Astrocyte (in vitro differentiated cells and primary cell): ENCODE results near the gene MLPH.

Experiments
- EZH2 ChIP-seq: IDR thresholded peaks from 2 replicates; pipeline ENCODE4 v1.6.1; 2012; ENCODE audit warnings: mild to moderate bottlenecking, low read length, inconsistent platforms; ENCODE audit not compliant: insufficient read depth
- TF ChIP-seq, protein P1 (sequence below): IDR thresholded peaks from 2 replicates; pipeline ENCODE4 v1.5.1; 2011; ENCODE audit warnings: low read depth, mild to moderate bottlenecking, inconsistent platforms, low read length, moderate library complexity; ENCODE audit not compliant: insufficient read depth

DNA sequence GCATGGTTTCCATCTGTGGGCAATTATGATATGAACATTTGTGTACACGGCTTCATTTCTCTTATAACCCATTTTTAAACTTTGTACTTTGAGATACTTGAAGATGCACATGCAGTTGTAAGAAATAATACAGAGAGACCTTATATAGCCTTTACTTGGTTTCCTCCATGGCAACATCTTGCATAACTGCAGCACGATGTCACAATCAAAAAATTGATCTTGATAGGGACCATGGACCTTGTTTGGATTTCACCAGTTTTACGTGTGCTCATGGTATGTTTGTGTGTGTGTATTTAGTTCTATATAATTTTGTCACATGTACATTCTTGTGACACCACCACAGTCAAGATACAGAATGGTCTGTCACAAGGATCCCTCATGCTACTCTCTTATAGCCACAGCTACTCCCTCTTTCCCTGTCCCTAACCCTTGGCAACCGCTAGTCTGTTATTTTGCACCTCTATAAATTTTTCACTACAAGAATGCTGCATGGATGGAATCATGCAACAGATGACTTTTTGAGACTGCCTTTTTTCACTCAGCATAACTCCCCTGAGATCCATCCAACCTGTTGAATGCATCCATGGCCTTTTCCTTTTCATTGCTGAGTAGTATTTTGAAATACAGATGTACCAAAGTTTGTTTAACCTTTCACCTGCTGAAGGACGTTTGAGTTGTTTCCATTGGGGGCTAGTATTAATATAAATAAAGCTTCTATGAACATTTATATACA is 19.4 kb upstream of the MLPH start:
- no peak for TF ChIP-seq EZH2
- TF ChIP-seq, protein P1, sequence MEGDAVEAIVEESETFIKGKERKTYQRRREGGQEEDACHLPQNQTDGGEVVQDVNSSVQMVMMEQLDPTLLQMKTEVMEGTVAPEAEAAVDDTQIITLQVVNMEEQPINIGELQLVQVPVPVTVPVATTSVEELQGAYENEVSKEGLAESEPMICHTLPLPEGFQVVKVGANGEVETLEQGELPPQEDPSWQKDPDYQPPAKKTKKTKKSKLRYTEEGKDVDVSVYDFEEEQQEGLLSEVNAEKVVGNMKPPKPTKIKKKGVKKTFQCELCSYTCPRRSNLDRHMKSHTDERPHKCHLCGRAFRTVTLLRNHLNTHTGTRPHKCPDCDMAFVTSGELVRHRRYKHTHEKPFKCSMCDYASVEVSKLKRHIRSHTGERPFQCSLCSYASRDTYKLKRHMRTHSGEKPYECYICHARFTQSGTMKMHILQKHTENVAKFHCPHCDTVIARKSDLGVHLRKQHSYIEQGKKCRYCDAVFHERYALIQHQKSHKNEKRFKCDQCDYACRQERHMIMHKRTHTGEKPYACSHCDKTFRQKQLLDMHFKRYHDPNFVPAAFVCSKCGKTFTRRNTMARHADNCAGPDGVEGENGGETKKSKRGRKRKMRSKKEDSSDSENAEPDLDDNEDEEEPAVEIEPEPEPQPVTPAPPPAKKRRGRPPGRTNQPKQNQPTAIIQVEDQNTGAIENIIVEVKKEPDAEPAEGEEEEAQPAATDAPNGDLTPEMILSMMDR: no peak
